ENCODE measurements around the gene AMDHD2.

GRCh38 chr16:2529961-2530628, 9.9 kb downstream of the AMDHD2 start:
- TF ChIP-seq POLR2A (IDR thresholded peaks at IDR 0.05), result no peak
- TF ChIP-seq CTCF (IDR thresholded peaks at IDR 0.05), result no peak
